ENCODE measurements around the gene PPP2R2B.

Gene PPP2R2B

DNA sequence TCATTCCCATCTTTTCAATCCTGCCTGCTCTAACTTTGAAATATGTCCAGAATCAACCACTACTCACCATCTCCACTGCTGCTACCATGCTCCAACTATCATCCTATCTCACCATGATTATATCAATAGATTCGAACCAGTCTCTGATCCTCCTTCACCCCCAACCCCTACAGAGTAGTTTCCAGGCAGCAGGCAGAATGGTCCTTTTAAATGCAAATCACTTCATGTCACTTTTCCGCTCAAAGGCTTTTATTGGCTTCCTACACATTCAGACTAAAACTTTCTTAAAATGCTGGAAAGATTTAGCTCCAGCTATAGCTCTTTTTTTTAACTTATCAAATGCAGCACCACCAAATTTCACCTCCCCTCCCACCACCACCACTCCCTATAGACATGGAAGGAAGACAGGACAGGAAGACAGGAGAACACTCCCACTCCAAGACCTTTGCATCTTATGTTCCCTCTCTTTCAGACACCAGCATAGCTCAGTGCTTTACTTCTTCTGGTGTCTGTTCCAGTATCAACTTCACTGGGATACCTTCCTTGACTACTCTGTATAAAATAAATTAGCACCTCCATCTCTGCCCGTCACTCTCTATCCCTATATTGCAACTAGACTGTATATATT lies 9.9 kb upstream of the PPP2R2B start:
- in situ Hi-C loops (cut with HindIII; ENCODE audit: low sequenced_read_pairs): no loop called here

DNA sequence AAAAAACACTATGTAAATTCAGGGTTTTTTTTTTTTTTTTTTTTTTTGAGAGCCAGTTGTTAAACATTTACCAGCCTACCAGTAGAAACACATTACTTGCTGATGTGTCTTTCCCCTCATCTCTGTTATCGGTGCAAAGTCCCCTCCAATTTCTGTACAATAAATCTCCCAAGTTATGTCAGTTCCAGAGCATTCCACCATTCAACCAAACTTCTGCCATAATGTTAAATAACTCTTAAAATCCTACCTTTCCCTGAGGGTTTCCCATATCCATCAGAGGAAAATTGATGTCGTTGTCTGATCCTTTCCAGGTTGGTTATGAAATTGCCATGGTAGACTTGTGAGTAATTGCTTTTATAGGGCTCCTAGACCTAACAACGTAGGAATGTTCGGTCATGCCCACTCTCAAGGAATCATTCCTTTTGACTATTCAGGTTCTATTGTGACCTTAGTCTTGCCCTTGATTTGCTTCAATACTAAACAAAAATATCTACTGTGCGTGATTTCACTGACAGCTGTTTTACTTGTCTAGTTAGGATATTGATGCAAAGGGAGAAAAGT lies 5.6 kb upstream of the PPP2R2B start:
- in situ Hi-C loops (cut with HindIII; ENCODE audit: low sequenced_read_pairs): no loop called here

DNA sequence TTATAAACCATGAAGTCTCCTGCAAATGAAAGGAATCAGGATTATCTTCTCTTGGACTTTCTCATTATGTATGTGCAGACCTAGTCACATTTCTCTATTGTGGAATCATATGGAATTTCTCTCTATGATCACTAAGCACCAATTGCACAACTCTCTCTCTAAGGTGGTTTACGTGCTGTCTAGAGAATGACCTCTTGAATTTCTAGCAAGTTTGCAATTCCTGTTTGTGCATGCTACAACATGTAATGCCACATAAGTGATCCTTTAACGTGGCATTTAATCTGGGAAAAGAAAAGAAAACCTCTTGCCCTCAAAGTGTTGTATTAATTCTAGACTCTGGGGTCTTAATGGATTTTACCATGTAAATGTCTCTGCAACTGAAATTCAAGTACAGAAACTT lies 5.0 kb upstream of the PPP2R2B start:
- in situ Hi-C loops (cut with HindIII; ENCODE audit: low sequenced_read_pairs): no loop called here

GRCh38 chr5:146880966-146881365 lies 2.4 kb upstream of the PPP2R2B start:
- in situ Hi-C loops (cut with HindIII; ENCODE audit: low sequenced_read_pairs): no loop called here

- in situ Hi-C loops (cut with HindIII; ENCODE audit: low sequenced_read_pairs): no loop called here
Measured at GRCh38 chr5:146877783-146878475, 628 bp downstream of the PPP2R2B start.

GRCh38 chr5:146877178-146877681 lies 1.3 kb downstream of the PPP2R2B start:
- in situ Hi-C loops (cut with HindIII; ENCODE audit: low sequenced_read_pairs): no loop called here

DNA sequence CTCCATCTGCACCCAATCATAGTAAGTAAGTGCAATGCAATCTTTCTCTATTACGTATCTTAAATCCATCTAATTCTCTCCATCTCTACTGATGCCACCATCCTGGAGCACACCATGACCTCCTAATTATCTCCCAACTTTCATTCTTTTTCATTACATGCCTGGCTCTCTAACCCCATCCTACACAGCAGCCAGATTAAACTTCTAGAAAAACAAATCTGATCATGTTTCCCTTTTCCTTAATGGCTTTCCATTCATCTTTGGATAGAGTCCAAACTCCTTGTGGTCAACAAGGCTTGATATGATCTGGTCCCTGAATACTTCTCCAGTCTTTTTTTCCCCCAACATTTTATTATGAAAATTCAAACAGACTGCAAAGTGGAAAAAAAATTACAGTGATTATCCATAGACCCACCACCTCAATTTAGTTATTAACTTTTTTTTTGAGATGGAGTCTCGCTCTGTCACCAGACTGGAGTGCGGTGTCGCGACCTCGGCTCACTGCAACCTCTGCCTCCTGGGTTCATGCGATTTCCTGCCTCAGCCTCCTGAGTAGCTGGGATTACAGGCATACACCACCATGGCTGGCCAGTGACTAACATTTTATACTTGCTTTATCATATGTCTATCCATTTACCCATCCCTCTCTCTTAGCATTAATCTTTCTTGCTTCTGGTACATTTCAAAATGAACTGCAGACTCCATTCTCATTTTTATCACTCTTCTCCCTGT lies 5.2 kb downstream of the PPP2R2B start:
- in situ Hi-C loops (cut with HindIII; ENCODE audit: low sequenced_read_pairs): no loop called here

DNA sequence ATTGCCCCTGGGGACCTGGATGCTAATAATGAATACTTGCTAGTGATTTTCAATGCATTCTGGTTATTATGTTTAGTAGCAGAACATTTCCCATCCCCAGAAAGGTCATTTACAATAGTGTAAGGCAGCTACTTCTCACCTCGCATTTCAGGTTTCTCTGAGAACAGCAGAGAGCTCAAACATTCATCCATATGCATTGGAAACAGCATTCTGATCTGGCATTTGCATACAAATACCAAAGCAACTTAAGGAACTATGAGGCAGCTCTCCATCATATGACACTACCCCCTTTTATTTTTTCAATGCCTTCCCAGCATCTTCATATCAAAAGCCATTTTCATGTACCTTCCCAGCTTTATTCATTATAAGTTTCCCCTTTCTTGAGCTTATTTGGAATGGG lies 6.4 kb downstream of the PPP2R2B start:
- in situ Hi-C loops (cut with HindIII; ENCODE audit: low sequenced_read_pairs): no loop called here

DNA sequence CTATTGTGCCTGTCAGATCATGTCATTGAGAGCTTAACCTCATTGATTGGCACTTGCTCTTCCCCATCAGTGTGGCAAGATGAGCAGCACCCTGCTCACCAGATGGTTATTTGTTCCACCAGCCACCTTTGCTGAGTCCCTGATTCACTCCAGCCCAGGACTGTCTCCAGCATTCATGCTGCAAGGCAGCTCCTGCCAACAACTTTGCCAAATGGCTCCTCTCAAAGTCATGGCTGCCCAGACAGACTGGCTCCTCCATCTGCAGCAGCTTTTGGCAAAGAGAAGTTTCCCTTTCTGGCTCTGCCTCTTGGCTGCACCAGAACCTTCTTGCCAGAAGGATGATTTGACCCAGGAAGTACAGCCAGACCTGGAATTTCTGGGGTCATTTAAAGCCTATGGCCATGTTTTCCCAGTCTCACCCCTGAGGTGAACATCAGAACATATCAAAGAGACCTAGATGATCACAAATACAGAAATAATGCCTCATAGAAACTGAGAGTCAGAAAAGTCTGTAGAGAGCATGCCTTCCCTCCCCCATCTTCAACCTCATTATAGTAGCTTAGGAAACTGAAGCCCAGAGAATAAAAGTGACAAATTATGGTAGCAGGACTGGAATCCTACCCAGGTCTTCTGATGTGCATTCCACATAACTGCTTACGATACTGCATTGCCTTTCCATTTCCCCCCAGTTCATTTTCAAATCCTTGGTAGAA lies 10.4 kb downstream of the PPP2R2B start:
- in situ Hi-C loops (cut with HindIII; ENCODE audit: low sequenced_read_pairs): no loop called here

DNA sequence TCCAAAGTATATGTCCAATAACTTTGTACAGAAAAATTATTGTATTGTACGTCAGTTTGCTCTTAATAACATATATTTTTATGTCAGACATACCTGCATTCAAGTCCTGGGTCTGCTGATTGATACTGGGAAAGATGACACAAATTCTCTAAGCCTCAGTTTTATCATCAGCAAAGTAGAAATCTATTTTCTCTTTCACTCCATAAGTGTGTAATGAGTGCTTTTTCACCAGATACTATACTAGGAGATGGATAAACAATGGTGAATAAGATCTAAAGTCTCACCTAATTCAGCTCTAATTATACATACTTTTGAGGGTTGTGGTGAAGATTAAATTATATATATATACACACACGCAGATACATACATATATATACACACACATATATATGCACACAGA lies 12.3 kb downstream of the PPP2R2B start:
- in situ Hi-C loops (cut with HindIII; ENCODE audit: low sequenced_read_pairs): no loop called here

DNA sequence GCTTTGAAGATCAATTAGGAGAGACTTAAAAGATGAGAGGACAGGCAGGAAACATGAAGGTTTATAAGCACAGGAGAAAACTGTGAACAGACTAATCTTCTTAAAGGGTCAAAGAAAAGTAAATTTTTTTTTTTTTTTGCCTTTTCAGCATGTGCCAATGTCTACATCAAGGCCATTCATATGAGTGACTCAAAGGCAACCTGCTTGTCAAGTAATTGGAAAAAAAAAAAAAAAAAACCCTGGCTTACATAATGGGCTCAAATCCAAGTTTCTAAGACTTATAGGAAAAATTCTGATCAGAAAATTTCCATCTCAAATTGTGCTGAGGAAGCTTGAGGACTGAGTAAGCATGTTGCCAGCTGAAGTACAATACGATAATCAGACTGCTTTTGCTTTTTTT lies 15.9 kb downstream of the PPP2R2B start:
- in situ Hi-C loops (cut with HindIII; ENCODE audit: low sequenced_read_pairs): no loop called here

DNA sequence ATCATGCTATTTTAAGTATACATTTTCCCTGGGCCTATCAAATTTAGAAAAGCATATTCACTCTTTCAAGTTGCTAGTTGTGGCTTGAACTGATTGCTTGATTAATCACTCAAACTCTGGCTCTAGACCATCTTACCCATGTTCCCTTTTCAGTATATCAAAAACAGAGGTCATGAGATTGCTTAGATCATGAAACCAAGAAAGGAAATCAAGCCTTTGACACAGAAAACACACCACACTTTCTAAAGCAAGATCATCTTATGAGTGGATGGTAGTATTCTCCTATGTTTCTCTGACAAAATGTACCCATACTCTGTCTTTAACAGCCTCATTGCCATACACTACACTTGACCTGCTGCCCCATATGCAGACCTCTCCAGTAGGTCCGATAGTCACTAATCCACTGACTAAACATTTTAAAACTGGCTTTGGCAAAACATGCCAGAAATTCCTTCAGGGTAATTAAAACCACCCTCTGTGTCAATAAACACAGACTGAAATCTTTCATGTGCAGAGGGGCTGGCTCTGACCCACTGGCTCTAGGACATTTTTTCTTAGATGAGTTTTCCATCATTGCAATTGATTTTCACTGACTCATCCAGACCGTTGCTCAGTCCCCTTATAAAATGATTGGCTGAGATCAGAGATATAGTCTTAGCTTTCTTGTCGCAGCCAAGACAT lies 18.2 kb downstream of the PPP2R2B start:
- in situ Hi-C loops (cut with HindIII; ENCODE audit: low sequenced_read_pairs): no loop called here

DNA sequence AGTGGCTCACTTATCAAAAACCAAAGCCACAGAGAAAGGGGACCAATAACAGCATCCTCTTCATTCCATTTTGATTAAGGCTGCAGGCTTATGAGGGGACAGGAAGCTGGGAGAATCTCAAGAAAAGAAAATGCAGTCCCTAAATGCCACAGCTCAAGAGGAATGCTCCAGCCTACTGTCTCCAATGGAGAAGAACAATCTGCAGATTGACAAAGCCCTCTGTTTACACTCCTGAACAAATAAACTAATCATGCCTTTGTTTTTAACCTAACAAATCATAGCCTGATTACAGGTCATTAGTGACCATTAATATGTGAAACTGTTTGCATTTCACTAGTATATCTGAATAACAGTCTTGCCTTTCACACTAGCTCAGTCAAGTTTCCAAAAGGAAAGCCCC lies 26.5 kb downstream of the PPP2R2B start:
- in situ Hi-C loops (cut with HindIII; ENCODE audit: low sequenced_read_pairs): no loop called here

- in situ Hi-C loops (cut with HindIII; ENCODE audit: low sequenced_read_pairs): no loop called here
Measured at GRCh38 chr5:146851133-146851532, 27.4 kb downstream of the PPP2R2B start.

DNA sequence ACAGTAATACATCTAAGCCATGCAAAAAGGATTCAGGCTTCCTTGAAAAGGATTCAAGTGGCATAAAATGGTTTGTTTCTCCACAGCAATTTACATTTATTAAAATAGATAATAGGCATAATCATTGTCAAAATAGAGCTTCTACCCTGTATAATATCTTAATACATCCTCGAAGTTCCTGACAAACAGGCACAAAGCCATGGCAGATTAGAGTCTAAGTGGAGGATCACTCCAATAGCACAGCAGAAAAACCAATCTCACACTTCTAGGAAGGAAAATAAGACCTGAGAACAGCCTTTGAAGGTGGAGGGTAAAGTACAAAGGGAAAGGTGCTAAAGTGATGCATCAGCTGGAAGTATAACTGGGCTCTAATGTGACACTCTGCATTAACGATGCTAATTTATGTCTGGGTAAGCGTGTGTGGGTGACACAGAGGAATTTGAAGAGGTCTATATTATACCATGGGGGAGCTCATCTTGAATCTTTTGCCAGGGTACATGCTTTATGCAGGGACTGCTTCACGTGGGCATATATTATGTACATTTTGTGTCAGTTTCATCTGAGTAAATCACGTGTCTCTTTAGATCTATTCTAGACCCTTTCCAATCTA lies 28.8 kb downstream of the PPP2R2B start:
- in situ Hi-C loops (cut with HindIII; ENCODE audit: low sequenced_read_pairs): loop anchor here (25.0 kb wide), 1 partner anchor 313 kb away; no protein-coding TSS in a partner anchor

DNA sequence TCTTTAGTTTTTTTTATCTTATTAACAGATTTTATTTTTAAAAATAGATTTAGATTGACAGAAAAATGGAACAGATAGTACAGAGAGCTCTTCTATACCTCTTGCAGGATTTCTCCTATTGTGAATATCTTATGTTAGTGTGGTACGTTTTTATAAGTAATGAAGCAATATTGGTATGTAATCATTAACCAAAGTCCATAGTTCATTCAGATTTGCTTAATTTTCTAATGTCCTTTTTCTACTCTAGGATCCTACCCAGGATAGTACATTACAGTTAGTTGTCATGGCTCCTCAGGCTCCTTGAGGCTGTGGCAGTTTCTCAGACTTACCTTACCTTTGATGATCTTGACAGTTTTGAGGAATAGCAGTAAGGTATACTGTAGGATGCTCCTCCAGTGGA lies 30.4 kb downstream of the PPP2R2B start:
- in situ Hi-C loops (cut with HindIII; ENCODE audit: low sequenced_read_pairs): loop anchor here (25.0 kb wide), 1 partner anchor 314 kb away; no protein-coding TSS in a partner anchor

DNA sequence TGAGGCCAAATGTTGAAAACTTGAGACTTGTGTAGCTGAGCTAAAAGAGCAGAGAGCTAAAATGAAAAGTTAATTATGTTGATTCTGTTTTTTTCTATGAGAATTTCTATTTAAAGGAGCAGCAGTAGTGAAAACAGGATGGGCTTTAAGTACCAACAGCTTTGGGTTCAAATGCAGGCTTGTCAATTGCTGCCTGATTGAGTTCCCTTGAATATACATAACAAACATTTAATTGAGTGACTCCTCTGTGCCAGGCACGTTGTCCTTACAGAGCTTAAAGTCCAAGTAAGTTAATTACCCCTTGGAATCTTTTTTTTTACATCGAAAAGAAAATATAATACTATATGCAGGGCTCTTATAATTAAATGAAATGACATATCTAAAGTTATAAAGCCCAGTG lies 38.5 kb downstream of the PPP2R2B start:
- in situ Hi-C loops (cut with HindIII; ENCODE audit: low sequenced_read_pairs): loop anchor here (25.0 kb wide), 1 partner anchor 322 kb away; no protein-coding TSS in a partner anchor

DNA sequence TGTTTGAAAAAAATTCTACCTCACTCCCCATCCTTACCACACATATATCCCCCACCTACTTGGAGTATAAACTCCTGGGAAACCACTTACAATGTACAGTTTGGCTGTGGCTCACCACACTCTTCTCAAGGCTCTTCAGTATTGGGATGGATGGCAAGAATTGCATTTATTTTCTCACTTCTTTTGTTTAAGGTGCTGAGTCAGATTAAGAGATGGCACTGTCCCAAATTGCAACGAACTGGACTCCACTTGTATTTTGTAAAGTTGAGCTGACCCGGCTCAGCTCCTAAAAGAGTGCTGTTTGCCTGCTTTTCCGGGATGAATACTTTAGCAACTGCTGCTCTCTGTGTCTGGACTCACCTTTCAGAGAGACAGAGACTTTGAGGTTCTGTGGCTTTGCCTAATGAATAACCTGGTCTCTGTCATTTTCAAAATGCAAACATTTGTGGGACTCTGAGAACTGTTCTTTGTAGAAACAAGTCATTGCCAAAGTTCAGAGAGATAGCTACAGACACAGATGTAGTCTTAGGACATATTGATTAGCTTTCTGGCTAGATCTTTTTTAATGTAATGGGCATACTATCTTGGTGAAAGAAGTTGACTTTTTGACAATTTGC lies 42.2 kb downstream of the PPP2R2B start:
- in situ Hi-C loops (cut with HindIII; ENCODE audit: low sequenced_read_pairs): loop anchor here (25.0 kb wide), 1 partner anchor 326 kb away; no protein-coding TSS in a partner anchor
